ENCODE results near the gene NDUFA11.
"Not testable (repeated sequence)": the region's sequence is repeated elsewhere in the genome, so short reads cannot be mapped to it uniquely, and the experiment has no call there.

Gene NDUFA11

GRCh38 chr19:5850743-5851293 is 52.8 kb downstream of the NDUFA11 start:
- H3K79me2 ChIP-seq (ENCODE audit: control insufficient read depth, insufficient read depth, low read length, unreplicated experiment) = no peaks in the 10 kb centered on the region
- no peak overlapping the region for H3K27ac ChIP-seq (ENCODE audit: low read depth, low read length)
- H2AFZ ChIP-seq (ENCODE audit: low read length, unreplicated experiment) = no peak overlapping the region
- no peak overlapping the region for H3K4me3 ChIP-seq (ENCODE audit: low read depth, low read length)
- no peaks in the 10 kb centered on the region for H3K36me3 ChIP-seq (ENCODE audit: insufficient read depth, low read length)
- no peaks in the 10 kb centered on the region for H3K4me1 ChIP-seq (ENCODE audit: control insufficient read depth, insufficient read depth, low read length, unreplicated experiment)
- H3K27me3 ChIP-seq (ENCODE audit: insufficient read depth, low read length) = peaks cover 9% of the 10 kb centered on the region; the same call in 1 of the 2 replicates

- Histone ChIP-seq H3K27me3 (ENCODE audit: insufficient read depth, low read length) (0 out of 2 replicates have a peak, but pooled peaks cover 2% of the 10 kb centered on the region), H3K4me1 (ENCODE audit: control insufficient read depth, insufficient read depth, low read length, unreplicated experiment) (no peaks in the 10 kb centered on the region), H3K27ac (ENCODE audit: low read depth, low read length) (no peak overlapping the region), H3K4me3 (ENCODE audit: low read depth, low read length) (no peak overlapping the region), H3K36me3 (ENCODE audit: insufficient read depth, low read length) (no peaks in the 10 kb centered on the region), H3K79me2 (ENCODE audit: control insufficient read depth, insufficient read depth, low read length, unreplicated experiment) (no peaks in the 10 kb centered on the region), H2AFZ (ENCODE audit: low read length, unreplicated experiment) (no peak overlapping the region)
These were observed 53.4 kb downstream of the NDUFA11 start for GRCh38 chr19:5850189-5850588.

GRCh38 chr19:5848621-5849020 is 55.0 kb downstream of the NDUFA11 start:
- H3K4me3 ChIP-seq (ENCODE audit: low read depth, low read length); H3K27ac ChIP-seq (ENCODE audit: low read depth, low read length); H3K4me1 ChIP-seq (ENCODE audit: control insufficient read depth, insufficient read depth, low read length, unreplicated experiment); H3K36me3 ChIP-seq (ENCODE audit: insufficient read depth, low read length); H3K79me2 ChIP-seq (ENCODE audit: control insufficient read depth, insufficient read depth, low read length, unreplicated experiment); H2AFZ ChIP-seq (ENCODE audit: low read length, unreplicated experiment); H3K27me3 ChIP-seq (ENCODE audit: insufficient read depth, low read length): not testable (repeated sequence)

- not testable (repeated sequence) for H2AFZ ChIP-seq (ENCODE audit: low read length, unreplicated experiment); H3K4me3 ChIP-seq (ENCODE audit: low read depth, low read length); H3K36me3 ChIP-seq (ENCODE audit: insufficient read depth, low read length); H3K79me2 ChIP-seq (ENCODE audit: control insufficient read depth, insufficient read depth, low read length, unreplicated experiment); H3K4me1 ChIP-seq (ENCODE audit: control insufficient read depth, insufficient read depth, low read length, unreplicated experiment); H3K27ac ChIP-seq (ENCODE audit: low read depth, low read length); H3K27me3 ChIP-seq (ENCODE audit: insufficient read depth, low read length)
These were observed 55.7 kb downstream of the NDUFA11 start for GRCh38 chr19:5847846-5848245.

Measured in ACC112 (cell line).